EH (cell line): ENCODE data around the gene KIF4A.
"Not testable (repeated sequence)": the region's sequence is repeated elsewhere in the genome, so short reads cannot be mapped to it uniquely, and the experiment has no call there.

Experiments used
- DNase-seq: peaks from one replicate; pipeline ENCODE4 v3.0.0-alpha.2; 2015; ENCODE audit warnings: low read depth

KIF4A gene

DNA sequence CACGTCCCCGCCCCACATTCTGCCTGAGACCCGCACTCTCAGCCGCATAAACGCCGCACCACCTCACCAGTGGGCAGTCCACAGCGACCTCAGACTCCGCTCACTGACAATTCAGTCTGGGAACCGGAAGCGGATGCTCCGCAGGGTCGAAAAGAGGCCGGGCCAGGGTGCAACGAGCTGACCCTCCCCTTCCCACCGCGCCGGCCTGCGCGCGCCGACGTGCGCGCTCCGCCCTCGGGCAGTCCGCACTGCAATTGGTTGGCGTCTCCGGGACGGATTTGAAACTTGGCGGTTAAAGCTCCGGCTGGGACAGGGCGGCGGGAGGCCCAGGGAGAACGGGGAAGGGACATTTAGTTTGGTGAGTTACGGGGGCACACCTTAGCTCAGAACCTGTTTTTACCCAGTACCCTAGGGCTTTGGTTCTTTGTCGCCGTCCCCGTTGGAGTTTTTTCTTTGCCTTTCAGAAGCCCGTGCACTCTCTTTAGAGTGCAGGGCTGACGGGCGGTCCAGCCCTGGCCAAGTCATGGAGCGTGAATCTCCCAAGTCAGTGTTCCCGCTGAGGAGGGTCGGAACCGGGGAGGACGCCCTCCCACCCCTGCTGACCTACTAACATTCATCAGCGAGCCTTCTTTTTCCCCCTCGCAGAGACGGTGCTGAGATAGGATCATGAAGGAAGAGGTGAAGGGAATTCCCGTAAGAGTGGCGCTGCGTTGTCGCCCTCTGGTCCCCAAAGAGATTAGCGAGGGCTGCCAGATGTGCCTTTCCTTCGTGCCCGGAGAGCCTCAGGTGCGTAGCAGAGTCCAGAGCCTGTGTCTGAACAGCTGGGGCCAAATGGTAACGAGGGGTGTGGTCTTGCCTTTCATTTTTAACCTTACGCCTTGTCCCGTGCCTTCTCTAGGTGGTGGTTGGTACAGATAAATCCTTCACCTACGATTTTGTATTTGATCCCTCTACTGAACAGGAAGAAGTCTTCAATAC lies at the start of gene KIF4A, which contains the start of gene PDZD11:
TSS of gene KIF4A (plus strand) at position 312 of the 978 bp plus-strand sequence. CDS start at position 667, 355 bp downstream.
TSS of gene PDZD11 (minus strand) at position 135 of the 978 bp plus-strand sequence. CDS start 586 bp downstream, outside the sequence.
- DNase-seq: peak; percentile 86

GRCh38 chrX:70240751-70241150 lies 49.2 kb upstream of the KIF4A start:
- no peak for DNase-seq

DNA sequence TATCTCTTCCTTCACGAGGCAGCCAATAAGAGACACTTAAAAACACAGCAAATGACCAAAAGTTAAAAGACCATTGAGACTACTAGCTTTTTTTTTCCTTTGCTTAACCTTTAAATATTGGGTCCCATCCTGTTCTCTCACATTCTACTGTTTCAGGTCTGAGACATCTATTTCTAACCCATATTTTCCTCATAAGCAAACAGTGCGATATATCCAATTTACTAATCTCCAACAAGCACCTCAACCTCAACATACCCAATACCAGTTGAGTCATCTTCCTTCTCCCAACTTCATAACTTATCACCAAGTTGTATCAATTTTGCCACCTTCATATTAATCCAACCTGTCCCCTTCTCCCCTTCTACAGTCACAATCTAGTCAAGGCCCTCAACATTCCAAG lies 48.4 kb upstream of the KIF4A start:
- no peak for DNase-seq

- peak; percentile 2 for DNase-seq
Observed at GRCh38 chrX:70243601-70244000, 46.3 kb upstream of the KIF4A start.

GRCh38 chrX:70244881-70245280 lies 45.0 kb upstream of the KIF4A start:
- no peak for DNase-seq

DNA sequence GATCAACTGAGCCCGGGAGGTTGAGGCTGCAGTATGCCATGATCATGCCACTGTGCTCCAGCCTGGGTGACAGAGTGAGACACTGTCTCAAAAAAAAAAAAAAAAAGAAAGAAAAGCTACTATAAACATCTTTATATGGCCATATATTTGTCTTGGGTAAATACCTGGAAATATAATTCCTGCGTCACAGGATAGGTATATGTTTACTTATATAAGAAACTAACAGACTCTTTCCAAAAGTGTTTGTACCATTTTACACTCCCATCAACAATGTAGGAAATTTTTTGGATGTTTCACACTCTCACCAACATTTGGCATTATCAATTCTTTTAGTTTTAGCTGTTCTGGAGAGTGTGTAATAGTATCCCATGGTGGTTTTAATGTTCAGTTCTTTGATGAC lies 42.7 kb upstream of the KIF4A start:
- DNase-seq: no peak

DNA sequence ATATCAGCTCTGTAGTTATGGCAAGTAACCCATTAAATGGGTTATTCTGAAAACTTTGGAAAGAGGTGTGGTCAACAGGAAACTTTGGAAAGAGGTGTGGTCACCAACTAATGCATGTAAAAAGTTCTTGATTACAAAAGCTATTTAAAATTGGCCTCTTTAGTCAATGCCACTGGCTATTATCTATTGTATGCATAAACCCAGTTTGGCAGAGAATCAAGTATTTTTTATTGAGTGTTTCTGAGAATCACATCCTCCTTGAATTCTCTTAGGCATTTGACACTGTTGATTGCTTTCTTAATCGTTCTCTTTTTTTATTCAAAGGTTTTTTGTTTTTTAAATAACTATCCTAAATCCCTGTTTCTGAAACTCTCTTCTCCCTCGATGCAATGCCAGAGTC lies 37.4 kb upstream of the KIF4A start:
- DNase-seq: no peak

DNA sequence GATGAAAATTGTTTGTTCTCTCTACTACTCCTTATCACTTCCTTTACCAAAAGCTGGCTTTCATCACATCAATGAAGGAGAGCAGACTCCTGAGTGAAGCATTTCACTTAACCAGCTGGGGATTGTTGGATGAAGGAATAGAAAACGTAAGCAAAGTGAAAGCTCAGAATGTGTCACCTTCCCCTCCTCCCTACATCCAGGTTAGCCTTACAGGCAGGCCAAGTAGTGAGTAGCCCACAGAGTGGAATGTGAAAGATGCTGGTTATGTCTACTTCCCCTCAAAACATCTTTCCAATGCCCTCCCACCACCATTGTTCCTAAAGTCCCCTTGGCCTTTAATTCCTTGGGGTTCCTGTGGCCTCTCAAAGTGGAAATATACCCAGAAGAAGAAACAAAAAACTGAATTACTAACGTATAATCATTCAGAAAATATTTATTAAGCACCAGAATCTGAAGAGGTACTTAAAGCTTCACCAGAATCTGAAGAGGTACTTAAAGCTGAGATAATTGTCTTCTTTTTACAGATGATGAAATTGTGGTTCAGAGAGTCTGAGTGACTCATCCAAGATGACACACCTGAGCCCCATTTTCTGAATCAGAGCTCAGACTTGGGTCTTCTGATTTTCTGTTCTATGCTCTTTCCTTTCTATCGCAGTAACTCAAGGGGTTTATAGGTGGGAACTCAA lies 36.4 kb upstream of the KIF4A start:
- no peak for DNase-seq

DNA sequence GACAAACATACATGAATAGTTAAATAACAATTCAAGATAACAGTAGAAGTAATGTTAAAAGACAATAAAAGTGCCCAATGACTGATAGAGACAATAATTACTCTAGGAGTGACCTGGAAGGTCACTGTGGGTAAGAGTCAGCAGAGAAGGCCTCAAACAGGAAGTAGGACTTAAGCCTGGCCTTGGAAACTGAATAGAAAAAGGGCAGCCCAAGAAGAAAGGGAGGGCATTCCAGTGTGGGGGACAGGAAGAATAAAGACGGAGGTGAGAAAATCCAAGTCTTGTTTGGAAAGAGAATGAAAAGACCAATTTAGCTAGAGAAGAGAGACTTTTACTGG lies 35.9 kb upstream of the KIF4A start:
- DNase-seq: peak; percentile 1

GRCh38 chrX:70254909-70255308 lies 35.0 kb upstream of the KIF4A start:
- no peak for DNase-seq

GRCh38 chrX:70255452-70255851 lies 34.5 kb upstream of the KIF4A start:
- DNase-seq: no peak

- DNase-seq: no peak
Observed at GRCh38 chrX:70257423-70258288, 32.2 kb upstream of the KIF4A start.

GRCh38 chrX:70260104-70260503 lies 29.8 kb upstream of the KIF4A start, which contains the start of gene P2RY4:
P2RY4 (minus strand) TSS chrX:70260204; CDS start chrX:70259624, 580 bp downstream.
- no peak for DNase-seq

GRCh38 chrX:70262952-70263567 lies 26.8 kb upstream of the KIF4A start:
- peak; percentile 31 for DNase-seq

DNA sequence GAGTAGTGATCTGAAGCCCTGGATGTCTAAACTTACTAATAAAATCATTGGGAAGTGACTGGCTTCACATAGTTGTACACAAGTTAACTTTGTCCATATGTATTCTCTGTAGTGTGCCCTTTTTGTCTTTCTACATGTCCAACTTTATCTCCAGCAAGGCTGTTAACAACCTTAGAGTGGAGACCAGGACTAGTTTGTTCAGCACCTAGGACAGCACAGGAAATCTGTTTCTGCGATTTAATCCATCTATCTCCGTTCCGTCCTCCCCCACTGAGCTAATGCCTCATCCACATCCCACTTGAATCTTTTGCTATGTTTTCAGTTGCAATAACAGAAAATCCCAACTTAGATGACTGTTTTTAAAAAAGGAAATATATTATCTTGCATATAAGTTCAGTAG lies 25.1 kb upstream of the KIF4A start:
- DNase-seq: peak; percentile 2

GRCh38 chrX:70268034-70268433 lies 21.9 kb upstream of the KIF4A start, which contains the start of gene ARR3:
ARR3 (plus strand) TSS chrX:70268334; CDS start chrX:70269386, 1,052 bp downstream.
- no peak for DNase-seq

DNA sequence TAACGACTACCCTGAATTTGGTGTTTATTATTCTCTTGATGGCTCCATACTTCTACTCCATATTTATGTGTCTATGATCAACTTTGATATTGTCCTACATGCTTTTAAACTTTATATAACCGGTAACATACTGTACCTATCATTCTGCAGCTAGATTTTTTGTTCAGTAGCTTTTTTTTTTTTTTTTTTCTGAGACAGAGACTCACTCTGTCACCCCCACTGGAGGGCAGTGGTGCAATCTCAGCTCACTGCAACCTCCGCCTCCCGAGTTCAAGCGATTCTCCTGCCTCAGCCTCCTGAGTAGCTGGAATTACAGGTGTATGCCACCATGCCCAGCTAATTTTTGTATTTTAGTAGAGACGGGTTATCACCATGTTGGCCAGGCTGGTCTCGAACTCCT lies 15.9 kb upstream of the KIF4A start:
- not testable (repeated sequence) for DNase-seq

- DNase-seq: no peak
Observed at GRCh38 chrX:70279081-70279480, 10.8 kb upstream of the KIF4A start.

- DNase-seq: no peak
Observed at GRCh38 chrX:70280573-70280972, 9.3 kb upstream of the KIF4A start.

DNA sequence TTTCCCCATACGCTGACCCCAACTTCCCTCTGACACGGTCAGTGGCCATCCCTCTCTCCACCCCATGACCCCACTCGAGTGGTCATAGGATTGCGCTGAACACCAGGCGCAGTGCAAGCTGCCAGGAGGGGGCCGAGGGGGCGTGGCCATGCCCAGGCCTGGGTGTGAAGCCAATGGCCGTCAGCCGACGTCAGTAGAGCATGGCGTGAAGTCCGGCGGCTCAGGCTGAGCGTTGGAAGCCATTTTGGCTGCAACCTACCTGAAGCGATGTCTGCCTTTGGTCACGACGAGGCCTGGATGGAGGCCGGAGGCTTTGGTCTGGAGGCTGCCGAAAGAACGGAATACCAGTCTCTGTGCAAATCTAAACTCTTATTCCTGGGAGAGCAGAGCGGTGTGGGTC lies 8.0 kb upstream of the KIF4A start, which contains the start of gene RAB41:
TSS of gene RAB41 (plus strand) at position 222 of the 400 bp plus-strand sequence. CDS start at position 268, 46 bp downstream.
- no peak for DNase-seq

GRCh38 chrX:70289168-70289792 lies 624 bp upstream of the KIF4A start:
- DNase-seq: peak; percentile 27
